BLaER1 treated with 17β-estradiol and CSF1 and Interleukin-3, amounts not matched to agents 10 nM and 100 nM (cell line): ENCODE measurements around the gene RD3L.
A peak's percentile ranks its signal among the peaks of the same experiment; 100 is the strongest.
"Not testable (repeated sequence)": the region's sequence is repeated elsewhere in the genome, so short reads cannot be mapped to it uniquely, and the experiment has no call there.

ENCODE experiments used
- H3K27ac ChIP-seq, 11 experiments: shearing (Covaris generic); formaldehyde crosslinking; 2 replicates each; pipeline ENCODE4 v1.8.1; 2022
- H3K27me3 ChIP-seq, 11 experiments: shearing (Covaris generic); formaldehyde crosslinking; 2 replicates each; pipeline ENCODE4 v1.8.1; 2022
- H3K36me3 ChIP-seq, 11 experiments: shearing (Covaris generic); formaldehyde crosslinking; 2 replicates each; pipeline ENCODE4 v1.8.1; 2022
- H3K4me1 ChIP-seq, 10 experiments: shearing (Covaris generic); formaldehyde crosslinking; 2 replicates each; pipeline ENCODE4 v1.8.1; 2022
- H3K4me2 ChIP-seq, 11 experiments: shearing (Covaris generic); formaldehyde crosslinking; 2 replicates each; pipeline ENCODE4 v1.8.1; 2022
- H3K4me3 ChIP-seq, 10 experiments: shearing (Covaris generic); formaldehyde crosslinking; 2 replicates each; pipeline ENCODE4 v1.8.1; 2022
- H3K9ac ChIP-seq, 11 experiments: shearing (Covaris generic); formaldehyde crosslinking; 2 replicates each; pipeline ENCODE4 v1.8.1; 2022
- H3K9me3 ChIP-seq, 11 experiments: shearing (Covaris generic); formaldehyde crosslinking; replicated peaks in 1 of 11; 2 replicates each; pipeline ENCODE4 v1.8.1; 2022
- H4K20me1 ChIP-seq, 11 experiments: shearing (Covaris generic); formaldehyde crosslinking; 2 replicates each; pipeline ENCODE4 v1.8.1; 2022
- Cebpa-rat ChIP-seq, 11 experiments: shearing (Covaris generic); IDR thresholded peaks; 2 replicates each; pipeline ENCODE4 v1.8.1; 2022

RD3L gene

GRCh38 chr14:103932791-103933490 lies 9.4 kb downstream of the RD3L start:
- H3K9me3 ChIP-seq, result peaks cover 6 to 11% (median 9%) of the 10 kb centered on the region in 11 experiments; a peak in 15 of 22 replicates
- H3K36me3 ChIP-seq, result no peaks in the 10 kb centered on the region
- peak overlapping the region in 3 of 10 experiments; percentile 39 to 56 (median 53); a peak in 5 of 20 replicates for H3K4me3 ChIP-seq
- peak in 3 of 11 experiments; percentile 14 to 33 (median 16); a peak in 1 of 22 replicates for TF ChIP-seq Cebpa-rat (IDR thresholded peaks at IDR 0.05)
- H3K27ac ChIP-seq, result peak overlapping the region in 8 of 11 experiments; percentile 37 to 90 (median 72); a peak in 13 of 22 replicates
- peaks cover 0 to 4% (median 0%) of the 10 kb centered on the region in 11 experiments; a peak in 1 of 22 replicates for H4K20me1 ChIP-seq
- H3K27me3 ChIP-seq, result no peaks in the 10 kb centered on the region
- peaks cover 0 to 64% (median 37%) of the 10 kb centered on the region in 10 experiments; a peak in 17 of 20 replicates for H3K4me1 ChIP-seq
- peak overlapping the region in 4 of 11 experiments; percentile 24 to 75 (median 66); a peak in 8 of 22 replicates for H3K9ac ChIP-seq
- peak overlapping the region in 8 of 11 experiments; percentile 29 to 82 (median 67); a peak in 13 of 22 replicates for H3K4me2 ChIP-seq

GRCh38 chr14:103931422-103931821 lies 10.9 kb downstream of the RD3L start:
- H3K27ac ChIP-seq, result peak overlapping the region in 10 of 11 experiments; percentile 26 to 90 (median 68); a peak in 18 of 22 replicates
- H3K36me3 ChIP-seq, result no peaks in the 10 kb centered on the region
- H3K9ac ChIP-seq, result peak overlapping the region in 6 of 11 experiments; percentile 26 to 75 (median 58); a peak in 10 of 22 replicates
- H3K4me2 ChIP-seq, result peak overlapping the region in 9 of 11 experiments; percentile 7 to 82 (median 58); a peak in 15 of 22 replicates
- H3K9me3 ChIP-seq, result peaks cover 6 to 19% (median 13%) of the 10 kb centered on the region in 11 experiments; a peak in 15 of 22 replicates
- H3K4me3 ChIP-seq, result peak overlapping the region in 3 of 10 experiments; percentile 33 to 56 (median 53); a peak in 5 of 20 replicates
- H3K4me1 ChIP-seq, result peaks cover 0 to 64% (median 37%) of the 10 kb centered on the region in 10 experiments; a peak in 17 of 20 replicates
- no peaks in the 10 kb centered on the region for H3K27me3 ChIP-seq
- peaks cover 0 to 4% (median 0%) of the 10 kb centered on the region in 11 experiments; a peak in 1 of 22 replicates for H4K20me1 ChIP-seq
- peak in 8 of 11 experiments; percentile 50 to 90 (median 69); a peak in 12 of 22 replicates for TF ChIP-seq Cebpa-rat (IDR thresholded peaks at IDR 0.05)

GRCh38 chr14:103930051-103930604 lies 12.2 kb downstream of the RD3L start:
- Histone ChIP-seq H3K4me2 (peak overlapping the region in 6 of 11 experiments; percentile 31 to 82 (median 62); a peak in 8 of 22 replicates), H4K20me1 (peaks cover 0 to 3% (median 0%) of the 10 kb centered on the region in 11 experiments; a peak in 1 of 22 replicates), H3K27ac (peak overlapping the region in 9 of 11 experiments; percentile 46 to 90 (median 69); a peak in 15 of 22 replicates), H3K4me1 (peaks cover 0 to 67% (median 37%) of the 10 kb centered on the region in 10 experiments; a peak in 17 of 20 replicates), H3K4me3 (no peak overlapping the region), H3K9ac (peak overlapping the region in 2 of 11 experiments; percentile 60 to 70; a peak in 2 of 22 replicates), H3K36me3 (no peaks in the 10 kb centered on the region), H3K27me3 (no peaks in the 10 kb centered on the region), H3K9me3 (peaks cover 6 to 19% (median 13%) of the 10 kb centered on the region in 11 experiments; a peak in 15 of 22 replicates)
- TF ChIP-seq Cebpa-rat (IDR thresholded peaks at IDR 0.05), result no peak; a peak in 1 of 22 replicates

- Histone ChIP-seq H3K9me3 (peaks cover 6 to 19% (median 13%) of the 10 kb centered on the region in 11 experiments; a peak in 15 of 22 replicates), H3K4me2 (no peak within 1 kb of the TSS), H3K27me3 (no peaks in the 10 kb centered on the region), H3K9ac (no peak within 1 kb of the TSS), H3K4me3 (no peak within 1 kb of the TSS), H3K27ac (peak within 1 kb of the TSS in 6 of 11 experiments; percentile 18 to 90 (median 73); a peak in 9 of 22 replicates), H4K20me1 (no peaks in the 10 kb centered on the region), H3K4me1 (peaks cover 0 to 60% (median 35%) of the 10 kb centered on the region in 10 experiments; a peak in 17 of 20 replicates), H3K36me3 (no peaks in the 10 kb centered on the region)
- TF ChIP-seq Cebpa-rat (IDR thresholded peaks at IDR 0.05), result no peak
These were observed 14.1 kb downstream of the RD3L start, which contains the start of gene TDRD9 for GRCh38 chr14:103928011-103928890. TDRD9 (plus strand) TSS chr14:103928456; CDS start chr14:103928510, 54 bp downstream.

- Histone ChIP-seq H3K4me2 (no peak overlapping the region), H3K4me3 (no peak overlapping the region), H3K27me3 (no peaks in the 10 kb centered on the region), H3K27ac (peak overlapping the region in 3 of 11 experiments; percentile 12 to 90 (median 87); a peak in 4 of 22 replicates), H3K36me3 (no peaks in the 10 kb centered on the region), H3K9me3 (peaks cover 6 to 19% (median 13%) of the 10 kb centered on the region in 11 experiments; a peak in 15 of 22 replicates), H3K9ac (no peak overlapping the region), H3K4me1 (peaks cover 0 to 58% (median 33%) of the 10 kb centered on the region in 10 experiments; a peak in 17 of 20 replicates), H4K20me1 (no peaks in the 10 kb centered on the region)
- no peak for TF ChIP-seq Cebpa-rat (IDR thresholded peaks at IDR 0.05)
These were observed 14.8 kb downstream of the RD3L start for GRCh38 chr14:103927566-103927965.

GRCh38 chr14:103925316-103925715 lies 17.0 kb downstream of the RD3L start:
- peaks cover 6 to 19% (median 13%) of the 10 kb centered on the region in 11 experiments; a peak in 15 of 22 replicates for H3K9me3 ChIP-seq
- no peak overlapping the region for H3K9ac ChIP-seq
- H3K4me2 ChIP-seq, result peak overlapping the region in 3 of 11 experiments; percentile 3 to 12 (median 11); a peak in 2 of 22 replicates
- peaks cover 3 to 9% (median 8%) of the 10 kb centered on the region in 11 experiments; a peak in 19 of 22 replicates for H4K20me1 ChIP-seq
- H3K27me3 ChIP-seq, result no peaks in the 10 kb centered on the region
- H3K4me1 ChIP-seq, result peaks cover 5 to 44% (median 20%) of the 10 kb centered on the region in 10 experiments
- H3K27ac ChIP-seq, result no peak overlapping the region
- no peak for TF ChIP-seq Cebpa-rat (IDR thresholded peaks at IDR 0.05)
- no peaks in the 10 kb centered on the region for H3K36me3 ChIP-seq
- H3K4me3 ChIP-seq, result no peak overlapping the region

- TF ChIP-seq Cebpa-rat (IDR thresholded peaks at IDR 0.05), result no peak
- Histone ChIP-seq H3K9ac (no peak overlapping the region; a peak in 3 of 22 replicates), H3K4me1 (peaks cover 15 to 47% (median 27%) of the 10 kb centered on the region in 10 experiments), H3K27ac (peak overlapping the region in 3 of 11 experiments; percentile 26 to 51 (median 42); a peak in 4 of 22 replicates), H3K9me3 (peaks cover 6 to 17% (median 13%) of the 10 kb centered on the region in 11 experiments; a peak in 15 of 22 replicates), H3K4me3 (no peak overlapping the region), H3K4me2 (peak overlapping the region in 6 of 11 experiments; percentile 26 to 50 (median 42); a peak in 8 of 22 replicates), H4K20me1 (peaks cover 18 to 24% (median 22%) of the 10 kb centered on the region in 11 experiments; a peak in 21 of 22 replicates), H3K27me3 (no peaks in the 10 kb centered on the region), H3K36me3 (peaks cover 0 to 13% (median under 1%) of the 10 kb centered on the region in 11 experiments; a peak in 5 of 22 replicates)
These were observed 18.5 kb downstream of the RD3L start for GRCh38 chr14:103923863-103924262.

GRCh38 chr14:103921855-103922200 lies 20.5 kb downstream of the RD3L start:
- H3K27me3 ChIP-seq, result not testable (repeated sequence)

More at GRCh38 chr14:103921855-103922200, 20.5 kb downstream of the RD3L start:
- Histone ChIP-seq H3K36me3 (peaks cover 14 to 33% (median 20%) of the 10 kb centered on the region in 11 experiments), H3K4me2 (peak overlapping the region; percentile 61 to 96 (median 78)), H3K4me3 (peak overlapping the region; percentile 66 to 97 (median 88)), H4K20me1 (peaks cover 38 to 44% (median 43%) of the 10 kb centered on the region in 11 experiments), H3K27ac (peak overlapping the region in 4 of 11 experiments; percentile 89 to 94 (median 90); a peak in 11 of 22 replicates), H3K9ac (peak overlapping the region in 9 of 11 experiments; percentile 90 to 98 (median 93); a peak in 11 of 22 replicates), H3K4me1 (peaks cover 15 to 57% (median 27%) of the 10 kb centered on the region in 10 experiments)
- not testable (repeated sequence) for H3K9me3 ChIP-seq
